ENCODE results near the gene FAM13A.

FAM13A gene

DNA sequence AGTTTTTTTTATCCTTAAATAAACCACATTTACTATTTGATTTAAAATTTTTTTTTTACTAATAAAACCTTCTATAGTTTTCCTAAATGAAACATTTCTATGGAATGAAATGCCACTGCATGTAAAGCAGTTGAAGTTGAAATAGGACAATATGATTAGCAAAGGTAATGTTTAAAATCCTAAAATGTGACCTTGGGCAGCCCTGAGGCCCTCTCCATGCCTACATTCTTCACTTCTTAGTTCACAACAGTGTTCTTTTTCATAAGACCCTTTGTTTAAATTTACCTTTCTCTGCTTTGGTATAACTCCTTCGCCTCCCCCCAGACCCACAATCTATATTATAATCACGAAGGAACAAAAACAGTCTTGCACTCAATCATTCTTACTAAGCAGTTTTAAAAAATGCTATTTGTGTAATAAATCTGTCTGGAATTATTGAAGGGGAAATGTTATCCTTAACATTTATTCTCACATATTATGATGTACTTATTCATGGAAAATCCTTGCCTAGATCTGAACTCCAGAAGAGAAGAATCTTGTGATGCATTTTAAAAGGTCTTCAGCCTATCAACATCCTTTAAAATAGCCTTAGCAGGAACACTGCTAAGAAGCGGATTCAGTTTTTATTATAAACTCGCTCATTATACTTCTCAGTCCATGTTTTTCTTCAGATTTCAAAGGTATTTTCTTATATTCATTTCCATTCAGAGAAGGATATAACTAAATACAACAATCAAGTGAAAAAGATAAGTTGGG is 234.8 kb downstream of the FAM13A start:
- Histone ChIP-seq H2AFZ (ENCODE audit: low read depth, low read length, severe bottlenecking) (no peak overlapping the region), H3F3A (ENCODE audit: insufficient read depth) (no peaks in the 10 kb centered on the region), H3K79me2 (ENCODE audit: insufficient read depth, low read length) (no peaks in the 10 kb centered on the region), H3K4me2 (ENCODE audit: low read depth, low read length, poor library complexity, severe bottlenecking) (no peak overlapping the region), H3K27me3 (ENCODE audit: low read length) (no peaks in the 10 kb centered on the region), H3K9me2 (replicated peaks; ENCODE audit: insufficient read depth, low read length) (no peaks in the 10 kb centered on the region), H3K27ac (ENCODE audit: low read depth, low read length) (no peak overlapping the region), H3K9ac (ENCODE audit: low read length) (no peak overlapping the region), H3K4me3 (ENCODE audit: insufficient read depth, low read length, poor library complexity, severe bottlenecking) (no peak overlapping the region), H3K9me3 (ENCODE audit: insufficient read depth, low read length) (no peaks in the 10 kb centered on the region), H4K20me1 (ENCODE audit: low read depth, low read length) (no peaks in the 10 kb centered on the region), H3K36me3 (ENCODE audit: low read length) (no peaks in the 10 kb centered on the region)
- TF ChIP-seq, protein P1, sequence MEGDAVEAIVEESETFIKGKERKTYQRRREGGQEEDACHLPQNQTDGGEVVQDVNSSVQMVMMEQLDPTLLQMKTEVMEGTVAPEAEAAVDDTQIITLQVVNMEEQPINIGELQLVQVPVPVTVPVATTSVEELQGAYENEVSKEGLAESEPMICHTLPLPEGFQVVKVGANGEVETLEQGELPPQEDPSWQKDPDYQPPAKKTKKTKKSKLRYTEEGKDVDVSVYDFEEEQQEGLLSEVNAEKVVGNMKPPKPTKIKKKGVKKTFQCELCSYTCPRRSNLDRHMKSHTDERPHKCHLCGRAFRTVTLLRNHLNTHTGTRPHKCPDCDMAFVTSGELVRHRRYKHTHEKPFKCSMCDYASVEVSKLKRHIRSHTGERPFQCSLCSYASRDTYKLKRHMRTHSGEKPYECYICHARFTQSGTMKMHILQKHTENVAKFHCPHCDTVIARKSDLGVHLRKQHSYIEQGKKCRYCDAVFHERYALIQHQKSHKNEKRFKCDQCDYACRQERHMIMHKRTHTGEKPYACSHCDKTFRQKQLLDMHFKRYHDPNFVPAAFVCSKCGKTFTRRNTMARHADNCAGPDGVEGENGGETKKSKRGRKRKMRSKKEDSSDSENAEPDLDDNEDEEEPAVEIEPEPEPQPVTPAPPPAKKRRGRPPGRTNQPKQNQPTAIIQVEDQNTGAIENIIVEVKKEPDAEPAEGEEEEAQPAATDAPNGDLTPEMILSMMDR (IDR thresholded peaks at IDR 0.05; ENCODE audit: insufficient read depth, low read length, poor library complexity, severe bottlenecking): no peak
- TF ChIP-seq EZH2phosphoT487 (conservative IDR thresholded peaks at IDR 0.05; ENCODE audit: low read length): no peak

DNA sequence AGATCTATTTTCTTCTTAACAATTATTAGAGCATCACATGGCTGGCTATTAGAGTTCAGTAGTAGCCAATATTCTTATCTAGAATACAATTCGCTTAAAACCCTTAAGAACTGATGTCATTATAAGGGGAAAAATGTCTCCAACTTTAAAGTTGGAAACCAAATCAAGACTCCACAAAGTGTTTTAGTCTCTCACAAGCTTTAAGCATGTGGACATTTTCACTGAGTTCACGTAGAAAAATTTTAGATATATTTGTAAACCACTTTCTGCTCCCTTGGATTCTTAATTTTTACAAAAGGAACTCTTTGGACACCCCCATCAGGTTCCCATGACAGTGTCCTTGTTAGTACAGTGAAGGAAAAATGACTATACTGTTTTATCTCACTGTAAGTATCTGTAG is 235.5 kb downstream of the FAM13A start:
- TF ChIP-seq EZH2phosphoT487 (conservative IDR thresholded peaks at IDR 0.05; ENCODE audit: low read length): no peak
- TF ChIP-seq, protein P1 (IDR thresholded peaks at IDR 0.05; ENCODE audit: insufficient read depth, low read length, poor library complexity, severe bottlenecking): no peak
- Histone ChIP-seq H3K4me3 (ENCODE audit: insufficient read depth, low read length, poor library complexity, severe bottlenecking) (no peak overlapping the region), H3F3A (ENCODE audit: insufficient read depth) (no peaks in the 10 kb centered on the region), H4K20me1 (ENCODE audit: low read depth, low read length) (no peaks in the 10 kb centered on the region), H3K9me2 (replicated peaks; ENCODE audit: insufficient read depth, low read length) (no peaks in the 10 kb centered on the region), H3K9me3 (ENCODE audit: insufficient read depth, low read length) (no peaks in the 10 kb centered on the region), H3K36me3 (ENCODE audit: low read length) (no peaks in the 10 kb centered on the region), H3K27me3 (ENCODE audit: low read length) (no peaks in the 10 kb centered on the region), H3K79me2 (ENCODE audit: insufficient read depth, low read length) (no peaks in the 10 kb centered on the region), H2AFZ (ENCODE audit: low read depth, low read length, severe bottlenecking) (no peak overlapping the region), H3K27ac (ENCODE audit: low read depth, low read length) (no peak overlapping the region), H3K4me2 (ENCODE audit: low read depth, low read length, poor library complexity, severe bottlenecking) (no peak overlapping the region), H3K9ac (ENCODE audit: low read length) (no peak overlapping the region)

DNA sequence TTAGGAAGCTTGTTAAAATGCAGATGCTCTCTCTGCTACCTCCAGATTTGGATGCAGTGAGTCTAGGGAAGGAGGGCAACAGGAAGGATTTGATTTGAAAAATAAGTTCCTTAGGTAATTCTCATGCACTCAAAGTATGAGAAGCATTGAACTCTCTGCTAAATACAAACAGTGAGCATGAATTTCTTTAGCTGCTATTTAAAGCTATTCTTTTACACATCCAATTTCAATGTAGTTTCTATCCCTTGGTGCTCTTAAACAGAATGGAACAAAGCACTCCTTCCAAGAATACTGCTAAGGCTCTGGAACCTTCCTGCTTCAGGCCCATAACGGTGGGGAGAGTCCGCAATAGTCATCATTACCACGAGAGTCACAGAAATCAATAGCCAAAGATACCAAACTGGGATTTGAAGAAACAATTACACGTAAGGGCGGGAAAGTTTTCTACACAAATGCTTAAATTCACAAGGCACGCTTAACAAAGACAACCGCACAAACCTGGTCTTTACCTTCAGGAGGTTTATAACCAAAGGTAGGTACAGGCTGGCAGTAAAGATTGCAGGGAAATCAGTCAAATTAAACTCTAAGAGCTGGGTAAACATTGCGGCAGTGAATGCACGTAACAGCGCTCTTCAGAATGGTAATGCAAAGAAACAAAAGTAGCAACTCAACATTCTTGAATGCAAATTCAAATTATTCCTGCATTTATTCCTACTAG is 236.1 kb downstream of the FAM13A start:
- H3K9ac ChIP-seq (ENCODE audit: low read length): no peak overlapping the region
- H3K79me2 ChIP-seq (ENCODE audit: insufficient read depth, low read length): no peaks in the 10 kb centered on the region
- H4K20me1 ChIP-seq (ENCODE audit: low read depth, low read length): no peaks in the 10 kb centered on the region
- H3K9me2 ChIP-seq (replicated peaks; ENCODE audit: insufficient read depth, low read length): no peaks in the 10 kb centered on the region
- H3K27me3 ChIP-seq (ENCODE audit: low read length): no peaks in the 10 kb centered on the region
- H3K36me3 ChIP-seq (ENCODE audit: low read length): no peaks in the 10 kb centered on the region
- H3K9me3 ChIP-seq (ENCODE audit: insufficient read depth, low read length): no peaks in the 10 kb centered on the region
- H2AFZ ChIP-seq (ENCODE audit: low read depth, low read length, severe bottlenecking): no peak overlapping the region
- H3F3A ChIP-seq (ENCODE audit: insufficient read depth): no peaks in the 10 kb centered on the region
- no peak for TF ChIP-seq EZH2phosphoT487 (conservative IDR thresholded peaks at IDR 0.05; ENCODE audit: low read length)
- TF ChIP-seq, protein P1 (IDR thresholded peaks at IDR 0.05; ENCODE audit: insufficient read depth, low read length, poor library complexity, severe bottlenecking): no peak
- H3K27ac ChIP-seq (ENCODE audit: low read depth, low read length): no peak overlapping the region
- H3K4me3 ChIP-seq (ENCODE audit: insufficient read depth, low read length, poor library complexity, severe bottlenecking): no peak overlapping the region
- H3K4me2 ChIP-seq (ENCODE audit: low read depth, low read length, poor library complexity, severe bottlenecking): no peak overlapping the region
